Measurements from ENCODE around the gene SYNE2.
"Not testable (repeated sequence)": the region's sequence is repeated elsewhere in the genome, so short reads cannot be mapped to it uniquely, and the experiment has no call there.

Gene SYNE2

DNA sequence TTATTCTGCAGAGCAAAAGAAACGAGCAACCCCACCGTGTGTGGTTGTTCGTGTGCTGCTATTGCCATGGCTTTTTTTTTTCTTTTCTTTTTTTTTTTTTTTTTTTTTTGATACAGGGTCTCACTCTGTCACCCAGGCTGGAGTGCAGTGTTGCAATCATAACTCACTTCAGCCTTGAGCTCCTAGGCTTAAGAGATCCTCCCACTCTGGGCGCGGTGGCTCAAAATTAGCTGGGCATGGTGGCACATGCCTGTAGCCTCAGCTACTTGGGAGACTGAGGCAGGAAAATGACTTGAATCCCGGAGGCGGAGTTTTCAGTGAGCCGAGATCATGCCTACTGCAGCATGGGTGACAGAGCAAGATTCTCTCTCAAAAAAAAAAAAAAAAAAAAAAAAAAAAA is 297.1 kb downstream of the SYNE2 start:
- no peak for DNase-seq

DNA sequence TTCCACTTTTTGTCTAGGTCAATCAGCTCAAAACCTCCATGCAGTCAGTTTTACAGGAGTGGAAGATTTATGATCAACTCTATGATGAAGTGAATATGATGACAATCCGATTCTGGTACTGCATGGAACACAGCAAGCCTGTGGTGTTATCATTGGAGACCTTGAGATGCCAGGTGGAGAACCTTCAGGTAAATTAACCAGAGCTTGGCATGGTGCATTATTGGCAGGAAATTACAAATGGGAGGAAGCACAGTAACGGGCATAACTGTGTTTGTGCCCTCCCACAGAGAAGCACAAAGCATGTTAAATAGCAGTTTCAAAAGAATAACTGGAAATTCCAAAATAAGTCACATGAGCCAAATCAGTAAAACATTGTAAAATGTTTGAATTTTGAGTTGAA is 305.8 kb downstream of the SYNE2 start:
- no peak for DNase-seq

GRCh38 chr14:64159588-64159987 is 306.8 kb downstream of the SYNE2 start:
- DNase-seq: no peak

- DNase-seq: no peak
These were observed 317.4 kb downstream of the SYNE2 start for GRCh38 chr14:64170181-64170580.

DNA sequence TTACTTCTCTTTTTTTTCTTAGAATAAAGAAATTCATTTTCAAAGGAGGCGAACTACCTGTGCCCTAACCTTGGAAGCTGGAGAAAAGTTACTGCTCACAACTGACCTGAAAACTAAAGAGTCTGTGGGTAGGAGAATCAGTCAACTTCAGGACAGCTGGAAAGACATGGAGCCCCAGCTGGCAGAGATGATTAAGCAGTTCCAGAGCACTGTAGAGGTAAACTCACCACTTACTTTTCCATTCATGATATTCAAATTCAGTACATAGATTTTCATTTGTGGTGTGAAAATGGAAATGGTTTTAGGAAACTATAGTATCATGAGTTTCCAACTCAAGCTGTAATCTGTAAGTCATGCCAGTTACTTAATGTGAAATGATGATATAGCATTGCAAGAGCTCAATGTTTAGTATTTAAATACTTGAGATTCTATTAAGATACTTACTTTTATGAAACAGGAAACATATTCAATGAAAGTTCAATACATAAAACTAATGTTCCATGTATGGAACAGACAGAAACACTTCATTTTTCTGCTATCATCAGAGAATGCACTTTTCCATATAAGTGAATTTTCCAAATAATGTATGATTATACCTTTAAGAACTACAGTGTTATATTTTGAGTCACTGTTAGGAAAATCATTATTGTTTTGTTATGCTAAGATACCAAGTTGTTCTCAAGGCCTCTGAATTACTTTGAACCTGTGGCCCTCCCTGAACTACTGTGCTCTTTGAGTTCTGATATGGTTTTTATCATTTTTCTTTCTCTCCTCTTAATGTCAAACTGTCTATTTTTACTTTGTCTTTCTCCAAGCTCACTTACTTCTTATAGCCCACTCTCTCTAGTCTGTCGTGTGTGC is 322.3 kb downstream of the SYNE2 start:
- DNase-seq: no peak

GRCh38 chr14:64176330-64176729 is 323.5 kb downstream of the SYNE2 start:
- no peak for DNase-seq

DNA sequence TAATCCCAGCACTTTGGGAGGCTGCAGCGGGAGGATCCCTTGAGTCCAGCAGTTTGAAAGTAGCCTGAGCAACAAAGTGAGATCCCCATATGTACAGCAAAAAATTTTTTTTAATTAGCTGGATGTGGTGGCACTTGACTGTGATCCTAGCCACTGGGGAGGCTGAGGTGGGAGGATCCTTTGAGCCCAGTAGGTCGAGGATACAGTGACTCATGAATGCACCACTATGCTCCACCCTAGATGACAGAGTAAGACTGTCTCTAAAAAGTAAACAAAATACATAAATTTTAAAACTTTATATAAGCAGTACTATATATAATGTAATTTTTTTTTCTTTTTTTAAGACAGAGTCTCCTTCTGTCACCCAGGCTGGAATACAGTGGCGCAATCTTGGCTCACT is 326.0 kb downstream of the SYNE2 start:
- no peak for DNase-seq

- DNase-seq: not testable (repeated sequence)
These were observed 330.1 kb downstream of the SYNE2 start for GRCh38 chr14:64182908-64183307.

GRCh38 chr14:64184103-64184729 is 331.4 kb downstream of the SYNE2 start:
- no peak for DNase-seq

- no peak for DNase-seq
These were observed 332.4 kb downstream of the SYNE2 start for GRCh38 chr14:64185184-64185583.

- DNase-seq: no peak
These were observed 333.7 kb downstream of the SYNE2 start for GRCh38 chr14:64186231-64187129.

- no peak for DNase-seq
These were observed 334.5 kb downstream of the SYNE2 start for GRCh38 chr14:64187331-64187730.

GRCh38 chr14:64190974-64191502 is 338.2 kb downstream of the SYNE2 start:
- no peak for DNase-seq

- peak in 1 of 2 experiments; percentile 10 for DNase-seq
These were observed 339.0 kb downstream of the SYNE2 start for GRCh38 chr14:64191756-64192155.

DNA sequence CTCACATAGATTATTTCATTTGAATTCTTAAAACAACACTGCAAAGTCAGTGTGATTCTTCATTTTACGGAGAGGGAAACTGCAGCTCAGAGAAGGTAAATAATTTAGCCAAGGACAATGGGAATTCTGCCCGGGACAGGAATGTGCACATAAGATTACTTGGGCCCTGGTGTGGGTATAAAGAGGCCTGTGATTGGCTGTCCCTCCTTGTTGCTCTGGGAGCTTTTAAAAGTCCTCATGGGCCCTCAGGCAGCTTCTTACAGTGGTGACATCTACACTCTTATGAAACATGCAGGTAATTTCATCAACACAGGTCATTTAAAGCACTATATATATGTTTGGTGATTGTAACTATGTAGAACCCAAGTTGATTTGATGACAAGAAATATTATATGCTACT is 341.0 kb downstream of the SYNE2 start:
- DNase-seq: no peak

- DNase-seq: no peak
These were observed 341.6 kb downstream of the SYNE2 start for GRCh38 chr14:64194404-64194803.

DNA sequence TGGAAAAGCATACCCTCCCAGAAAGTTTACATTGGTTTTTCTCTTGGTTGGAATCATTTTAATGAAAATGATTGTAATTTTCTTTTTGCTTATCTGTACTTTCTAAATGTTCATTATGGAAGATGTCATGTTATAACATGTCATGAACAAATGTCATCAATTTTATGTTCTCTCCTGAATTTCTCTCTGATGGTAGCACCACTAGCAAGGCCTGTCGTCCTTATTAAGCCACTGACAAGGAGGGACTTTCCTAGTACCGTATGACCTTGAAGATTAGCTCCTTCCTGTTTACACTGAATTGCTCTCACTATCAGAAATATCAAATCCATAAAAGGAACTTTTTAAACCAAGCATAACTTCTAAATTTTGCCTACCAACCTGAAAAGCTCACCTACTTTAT is 342.4 kb downstream of the SYNE2 start:
- DNase-seq: no peak

GRCh38 chr14:64196056-64196455 is 343.3 kb downstream of the SYNE2 start:
- DNase-seq: no peak

DNA sequence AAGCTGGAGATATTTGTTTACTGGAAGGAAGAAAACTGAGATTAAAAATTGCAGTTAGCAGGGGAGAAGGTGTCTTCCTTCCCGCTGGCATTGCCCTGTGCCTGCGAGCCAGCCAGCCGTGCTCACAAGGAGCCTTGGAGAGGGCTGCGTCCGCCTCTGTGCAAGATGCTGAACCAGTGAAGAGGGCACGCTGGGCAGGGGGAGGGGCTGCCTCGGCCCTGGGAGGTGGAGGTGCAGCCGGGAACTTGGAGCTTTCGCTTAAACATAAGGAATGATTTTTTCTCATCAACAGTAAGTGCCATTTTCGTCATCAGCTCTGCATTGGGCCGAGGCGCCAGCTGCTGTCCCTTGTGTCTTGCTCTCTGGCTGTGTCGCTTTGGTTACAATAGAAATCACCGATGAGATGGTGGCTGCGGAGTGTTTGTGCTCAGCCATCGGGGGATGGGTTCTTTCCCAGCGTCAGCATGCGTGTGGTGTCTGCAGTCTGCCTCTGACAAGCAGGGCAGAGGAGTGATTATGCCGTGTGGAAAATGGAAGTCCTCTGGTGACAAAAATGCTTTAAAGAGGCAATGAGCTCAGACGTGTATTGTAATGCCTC is 344.1 kb downstream of the SYNE2 start:
- DNase-seq: no peak

DNA sequence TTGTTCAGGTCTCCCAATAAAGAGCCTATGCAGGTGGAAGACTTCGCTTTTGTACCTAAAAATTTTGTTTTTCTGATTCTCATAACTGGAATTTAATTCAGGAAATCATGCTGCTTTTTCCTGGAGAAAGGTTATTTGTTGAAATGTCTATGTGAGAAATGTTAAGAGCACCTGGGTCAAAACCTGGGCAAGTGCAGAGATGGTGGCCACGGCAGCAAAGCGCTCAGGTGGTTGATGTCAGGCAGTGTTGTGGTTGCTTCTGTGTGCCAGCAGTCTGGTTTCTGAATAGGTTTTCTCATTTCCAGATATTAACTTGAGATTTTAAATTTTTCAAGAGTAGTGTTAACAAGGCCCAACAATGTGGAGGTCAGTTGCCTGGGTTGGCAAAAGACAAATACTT is 345.2 kb downstream of the SYNE2 start:
- DNase-seq: no peak

- no peak for DNase-seq
These were observed 345.7 kb downstream of the SYNE2 start for GRCh38 chr14:64198486-64198885.

GRCh38 chr14:64200170-64200569 is 347.4 kb downstream of the SYNE2 start:
- DNase-seq: no peak

DNA sequence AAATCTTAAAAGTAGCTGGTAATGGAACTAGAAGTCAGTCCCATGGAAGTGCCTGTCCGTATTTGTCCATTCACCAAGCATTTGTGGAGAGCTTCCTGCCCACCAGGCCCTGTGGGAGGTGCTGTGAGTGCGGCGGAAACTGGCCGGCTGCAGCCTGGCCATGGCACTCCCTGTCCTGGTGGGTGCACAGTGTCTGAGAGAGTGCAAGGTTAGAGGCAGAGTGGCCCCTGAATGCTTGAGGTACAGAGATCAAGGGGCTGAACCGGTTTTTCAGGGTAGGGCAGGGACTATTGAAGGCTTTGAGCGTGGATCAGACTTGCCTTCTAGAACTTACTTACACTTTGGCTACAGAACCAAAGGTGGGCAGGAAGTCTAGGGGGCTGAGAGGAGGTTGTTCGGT is 348.5 kb downstream of the SYNE2 start:
- DNase-seq: no peak
